ENCODE results near the gene ANO7. TPM values are rescaled to one million over a fixed set of nuclear protein-coding genes. Genes with fewer than 3 reads are reported as not detected.

ANO7 gene
- total RNA-seq, 1 experiment from 2014 or later = 5.2 TPM

DNA sequence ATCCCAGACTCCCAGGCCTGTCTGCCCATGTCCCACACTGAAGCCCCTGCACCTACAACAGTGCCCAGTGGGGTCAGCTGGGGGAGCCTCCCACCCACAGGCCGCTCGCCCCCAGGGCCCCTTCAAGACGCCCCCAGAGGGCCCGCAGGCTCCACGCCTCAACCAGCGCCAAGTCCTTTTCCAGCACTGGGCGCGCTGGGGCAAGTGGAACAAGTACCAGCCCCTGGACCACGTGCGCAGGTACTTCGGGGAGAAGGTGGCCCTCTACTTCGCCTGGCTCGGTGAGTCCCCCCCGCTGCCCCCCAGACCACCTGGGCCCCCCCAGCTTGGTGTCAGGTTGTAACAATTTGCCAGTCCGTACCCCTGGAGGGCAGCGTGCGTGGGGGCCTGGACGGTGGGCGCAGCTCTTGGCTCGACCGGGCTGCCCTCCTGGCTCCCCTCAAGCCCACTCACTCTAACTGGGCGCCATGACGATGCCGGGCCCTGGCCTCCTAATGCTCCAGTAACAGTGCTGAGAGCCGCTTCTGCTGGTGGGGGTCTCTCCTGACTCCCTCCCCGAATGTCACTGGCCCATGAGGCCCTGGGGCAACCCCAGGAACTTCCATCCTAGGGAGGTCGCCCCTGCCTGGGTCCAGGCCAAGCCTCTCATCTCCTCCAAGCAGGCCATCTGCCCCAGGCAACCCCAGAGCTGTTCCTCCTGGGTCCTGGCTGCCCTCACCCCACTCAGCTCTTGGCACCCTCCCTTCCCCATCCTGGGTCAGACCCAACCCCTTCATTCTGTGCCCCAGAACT, 14.9 kb downstream of the ANO7 start:
- Histone ChIP-seq H3K18ac (ENCODE audit: insufficient read length, low read depth, low read length) (no peak overlapping the region), H3K23ac (ENCODE audit: insufficient read length, low read depth, low read length) (no peak overlapping the region), H3K23me2 (ENCODE audit: insufficient read length, low read depth, low read length, poor library complexity, severe bottlenecking) (no peaks in the 10 kb centered on the region), H2BK20ac (ENCODE audit: low read depth, low read length, poor library complexity, severe bottlenecking) (no peak overlapping the region), H4K91ac (ENCODE audit: insufficient read length, low read depth, low read length) (no peak overlapping the region), H4K8ac (replicated peaks; ENCODE audit: insufficient read length, low read depth, low read length) (no peak overlapping the region), H3K27ac (ENCODE audit: insufficient read length, low read depth, low read length) (no peak overlapping the region), H2BK15ac (ENCODE audit: low read depth, low read length) (no peak overlapping the region), H2BK12ac (ENCODE audit: insufficient read length, low read depth, low read length) (no peak overlapping the region), H3K4ac (ENCODE audit: low read depth, low read length) (no peak overlapping the region), H3T11ph (ENCODE audit: low read length) (no peak overlapping the region), H4K5ac (ENCODE audit: insufficient read length, low read depth, low read length) (no peak overlapping the region), H3K9ac (ENCODE audit: extremely low read depth, insufficient read length, low read length) (no peak overlapping the region), H2BK5ac (ENCODE audit: insufficient read length, low read length) (no peak overlapping the region), H3K4me1 (ENCODE audit: insufficient read depth, low read length) (no peaks in the 10 kb centered on the region), H3K14ac (ENCODE audit: insufficient read depth, low read length) (no peak overlapping the region), H3K56ac (ENCODE audit: insufficient read length, low read depth, low read length) (no peak overlapping the region), H2AK5ac (ENCODE audit: insufficient read length, low read length) (no peak overlapping the region), H3K4me2 (ENCODE audit: insufficient read depth, insufficient read length, low read length) (no peak overlapping the region), H3K9me3 (ENCODE audit: control insufficient read depth, low read depth, low read length) (no peaks in the 10 kb centered on the region), H3K27me3 (ENCODE audit: insufficient read depth, low read length) (no peaks in the 10 kb centered on the region), H2BK120ac (ENCODE audit: low read depth, low read length, poor library complexity, severe bottlenecking) (no peak overlapping the region), H2AFZ (ENCODE audit: low read length) (no peak overlapping the region), H4K20me1 (ENCODE audit: control insufficient read depth, insufficient read depth, insufficient read length) (no peaks in the 10 kb centered on the region), H3K79me2 (ENCODE audit: insufficient read depth, low read length) (no peaks in the 10 kb centered on the region), H3K79me1 (ENCODE audit: insufficient read depth, low read depth, low read length, poor library complexity, severe bottlenecking) (no peaks in the 10 kb centered on the region)
- Mint-ChIP-seq H3K27ac (no peak overlapping the region; a peak in 1 of 7 replicates), H3K9me3 (no peaks in the 10 kb centered on the region), H3K36me3 (ENCODE audit: insufficient read depth in 1 of 3, low read depth in 3 of 3) (no peaks in the 10 kb centered on the region; a peak in 1 of 7 replicates), H3K4me3 (no peak overlapping the region), H3K4me1 (peaks cover 0 to 4% of the 10 kb centered on the region in 2 experiments; a peak in 1 of 4 replicates), H3K27me3 (ENCODE audit: low read depth) (no peaks in the 10 kb centered on the region; the same call in none of the 2 replicates)
- no peak for DNase-seq
- no CpG with 5 or more reads among the region's 27 CpGs for WGBS (ENCODE audit: extremely low coverage, insufficient read length, low lambda C conversion rate)
- TF ChIP-seq, protein P1, sequence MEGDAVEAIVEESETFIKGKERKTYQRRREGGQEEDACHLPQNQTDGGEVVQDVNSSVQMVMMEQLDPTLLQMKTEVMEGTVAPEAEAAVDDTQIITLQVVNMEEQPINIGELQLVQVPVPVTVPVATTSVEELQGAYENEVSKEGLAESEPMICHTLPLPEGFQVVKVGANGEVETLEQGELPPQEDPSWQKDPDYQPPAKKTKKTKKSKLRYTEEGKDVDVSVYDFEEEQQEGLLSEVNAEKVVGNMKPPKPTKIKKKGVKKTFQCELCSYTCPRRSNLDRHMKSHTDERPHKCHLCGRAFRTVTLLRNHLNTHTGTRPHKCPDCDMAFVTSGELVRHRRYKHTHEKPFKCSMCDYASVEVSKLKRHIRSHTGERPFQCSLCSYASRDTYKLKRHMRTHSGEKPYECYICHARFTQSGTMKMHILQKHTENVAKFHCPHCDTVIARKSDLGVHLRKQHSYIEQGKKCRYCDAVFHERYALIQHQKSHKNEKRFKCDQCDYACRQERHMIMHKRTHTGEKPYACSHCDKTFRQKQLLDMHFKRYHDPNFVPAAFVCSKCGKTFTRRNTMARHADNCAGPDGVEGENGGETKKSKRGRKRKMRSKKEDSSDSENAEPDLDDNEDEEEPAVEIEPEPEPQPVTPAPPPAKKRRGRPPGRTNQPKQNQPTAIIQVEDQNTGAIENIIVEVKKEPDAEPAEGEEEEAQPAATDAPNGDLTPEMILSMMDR (conservative IDR thresholded peaks at IDR 0.05) = no peak
